HG02970 (cell line): ENCODE results near the gene LPCAT1.
"Not testable (repeated sequence)": the region's sequence is repeated elsewhere in the genome, so short reads cannot be mapped to it uniquely, and the experiment has no call there.

Experiments used
- ATAC-seq: cut with Tn5 transposase; IDR thresholded peaks from one replicate; pipeline ENCODE4 v1.9.1; 2021; ENCODE audit warnings: mild to moderate bottlenecking, moderate library complexity, moderate number of reproducible peaks; ENCODE audit not compliant: unreplicated experiment, low FRiP score

Gene LPCAT1

DNA sequence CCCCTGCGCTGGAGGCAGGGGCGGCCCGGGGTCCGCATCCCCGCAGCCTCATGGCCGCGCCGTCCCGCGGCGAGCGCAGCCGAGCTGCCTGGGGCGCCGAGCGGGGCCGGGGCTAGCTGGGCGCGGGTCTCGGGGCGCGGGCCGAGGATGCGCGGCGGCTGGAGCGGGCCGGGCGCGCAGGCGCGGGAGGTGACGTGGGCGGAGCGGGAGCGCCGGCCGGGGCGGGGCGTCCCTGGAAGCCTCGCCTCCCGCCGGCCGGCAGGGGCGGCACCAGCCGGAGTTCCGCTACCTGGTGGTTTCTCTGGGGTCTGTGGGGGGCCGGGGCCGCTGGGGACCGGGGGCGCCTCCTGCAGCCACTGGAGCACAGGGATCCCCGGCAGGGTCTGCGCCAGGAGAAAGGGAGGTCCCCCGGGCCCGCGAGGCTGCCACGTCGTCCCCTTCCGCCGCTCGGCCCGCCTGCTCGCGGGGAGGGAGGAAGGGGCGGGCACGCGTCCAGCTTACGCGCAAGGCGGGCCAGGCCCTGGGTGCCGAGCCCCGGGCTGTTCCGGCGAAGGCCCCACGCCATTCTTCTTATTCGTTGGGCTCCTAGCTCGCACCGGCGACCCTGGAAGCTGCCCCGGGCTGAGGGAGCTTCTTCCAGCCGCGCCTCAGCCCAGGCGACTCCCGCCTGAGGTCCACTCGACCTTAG lies at the start of gene LPCAT1:
TSS of gene LPCAT1 (minus strand) at position 168 of the 688 bp plus-strand sequence. CDS start at position 52, 116 bp downstream.
- peak; percentile 83 for ATAC-seq

- not testable (repeated sequence) for ATAC-seq
Observed at GRCh38 chr5:1571875-1572274, 48.1 kb upstream of the LPCAT1 start.

GRCh38 chr5:1570975-1571374 lies 47.2 kb upstream of the LPCAT1 start:
- no peak for ATAC-seq

DNA sequence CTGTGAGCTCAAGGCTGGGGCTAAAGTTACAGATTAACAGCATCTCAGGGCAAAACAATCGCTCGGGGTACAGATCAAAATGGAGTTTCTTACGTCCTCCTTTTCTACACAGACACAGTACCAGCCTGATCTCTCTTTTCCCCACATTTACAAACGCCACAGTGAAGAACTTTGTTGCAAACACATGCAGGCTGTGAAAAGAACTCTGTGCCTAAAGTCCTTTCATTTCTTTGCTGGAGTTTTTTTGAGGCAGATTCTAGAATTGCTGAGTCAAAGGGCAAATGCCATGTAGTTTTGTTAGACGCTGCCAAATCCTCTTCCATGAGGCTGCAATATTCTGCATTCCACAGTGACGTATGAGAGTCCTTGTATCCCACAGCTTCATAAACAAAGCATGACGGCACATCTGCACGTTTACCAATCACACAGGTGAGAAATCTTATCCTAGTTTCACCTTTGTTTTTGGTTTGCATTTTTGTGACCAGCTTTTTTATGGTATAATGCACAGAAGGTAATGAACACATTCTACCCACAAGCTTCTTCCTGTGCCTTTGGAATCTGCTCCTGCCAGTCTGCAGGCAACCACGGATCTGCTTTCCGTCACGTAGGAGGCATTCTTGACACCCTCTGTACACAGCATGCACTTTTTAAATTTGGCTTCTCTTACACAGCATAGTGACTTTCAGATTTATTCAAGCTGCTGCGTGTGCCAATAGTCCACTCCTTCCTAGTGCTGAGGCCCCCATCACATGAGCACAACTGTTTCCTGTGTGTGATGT lies 44.6 kb upstream of the LPCAT1 start:
- no peak for ATAC-seq

DNA sequence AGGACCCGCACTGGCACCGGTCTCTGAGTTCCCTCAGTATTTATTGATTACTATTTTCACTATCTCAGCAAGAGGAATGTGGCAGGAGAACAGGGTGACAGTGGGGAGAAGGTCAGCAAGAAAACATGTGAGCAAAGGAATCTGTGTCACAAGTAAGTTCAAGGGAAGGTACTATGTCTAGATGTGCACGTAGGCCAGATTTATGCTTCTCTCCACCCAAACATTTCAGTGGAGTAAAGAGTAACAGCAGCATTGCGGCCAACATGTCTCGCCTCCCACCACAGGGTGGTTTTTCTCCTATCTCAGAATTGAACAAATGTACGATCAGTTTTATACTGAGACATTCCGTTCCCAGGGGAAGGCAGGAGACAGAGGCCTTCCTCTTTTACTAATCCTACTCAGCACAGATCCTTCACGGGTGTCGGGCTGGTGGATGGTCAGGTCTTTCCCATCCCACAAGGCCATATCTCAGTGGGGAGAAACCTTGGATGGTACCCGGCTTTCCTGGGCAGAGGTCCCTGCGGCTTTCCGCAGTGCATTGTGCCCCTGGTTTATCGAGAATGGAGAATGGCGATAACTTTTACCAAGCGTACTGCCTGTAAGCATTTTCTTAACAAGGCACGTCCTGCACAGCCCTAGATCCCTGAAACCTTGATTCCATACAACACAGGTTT lies 43.9 kb upstream of the LPCAT1 start:
- ATAC-seq = not testable (repeated sequence)

DNA sequence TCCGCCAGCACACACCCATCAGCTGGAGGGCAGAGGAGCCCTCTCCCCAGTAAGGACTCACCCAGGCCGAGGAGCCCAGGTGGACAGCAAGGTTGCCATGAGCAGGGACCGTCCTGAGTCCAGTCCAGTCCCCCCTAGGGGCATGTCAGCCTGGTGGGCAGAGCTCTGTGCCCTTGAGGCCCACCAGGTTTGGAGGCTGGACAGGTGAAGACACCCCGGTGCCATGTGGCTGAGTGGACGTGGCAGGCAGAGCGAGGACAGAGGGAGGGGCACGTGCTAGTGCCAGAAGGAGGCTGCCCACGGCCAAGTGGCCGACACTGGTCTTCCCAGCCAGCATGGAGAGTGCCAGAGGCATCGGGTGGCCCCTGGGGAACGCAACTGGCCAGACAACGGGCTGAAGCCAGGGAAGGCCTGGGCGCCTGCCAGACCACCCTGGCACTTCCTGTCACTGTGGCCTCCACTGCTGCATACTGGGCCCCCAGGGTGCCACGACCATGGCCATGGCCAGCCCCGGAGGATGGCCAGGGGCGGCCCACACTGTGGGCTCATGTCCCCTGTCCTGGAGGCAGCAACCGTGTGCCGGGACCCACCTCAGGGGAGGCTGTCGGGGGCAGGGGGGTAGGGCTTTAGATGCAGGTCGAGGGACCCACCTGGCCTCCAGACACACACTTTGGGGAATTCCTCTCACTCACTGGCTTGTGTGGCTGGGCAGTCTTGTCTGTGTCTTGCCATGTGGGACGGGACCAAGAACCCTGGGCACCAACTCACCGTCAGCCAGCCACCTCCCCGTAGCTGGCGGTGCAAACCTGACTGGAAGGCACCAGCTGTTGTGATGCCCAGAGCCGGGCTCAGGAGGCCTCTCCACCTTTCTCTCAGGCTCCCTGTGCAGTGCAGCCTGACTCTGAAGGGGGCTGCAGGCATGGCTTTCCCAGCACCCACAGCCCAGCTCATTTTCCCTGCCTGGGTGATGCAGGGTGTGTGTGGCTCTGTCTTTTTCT lies 42.3 kb upstream of the LPCAT1 start:
- ATAC-seq = no peak

DNA sequence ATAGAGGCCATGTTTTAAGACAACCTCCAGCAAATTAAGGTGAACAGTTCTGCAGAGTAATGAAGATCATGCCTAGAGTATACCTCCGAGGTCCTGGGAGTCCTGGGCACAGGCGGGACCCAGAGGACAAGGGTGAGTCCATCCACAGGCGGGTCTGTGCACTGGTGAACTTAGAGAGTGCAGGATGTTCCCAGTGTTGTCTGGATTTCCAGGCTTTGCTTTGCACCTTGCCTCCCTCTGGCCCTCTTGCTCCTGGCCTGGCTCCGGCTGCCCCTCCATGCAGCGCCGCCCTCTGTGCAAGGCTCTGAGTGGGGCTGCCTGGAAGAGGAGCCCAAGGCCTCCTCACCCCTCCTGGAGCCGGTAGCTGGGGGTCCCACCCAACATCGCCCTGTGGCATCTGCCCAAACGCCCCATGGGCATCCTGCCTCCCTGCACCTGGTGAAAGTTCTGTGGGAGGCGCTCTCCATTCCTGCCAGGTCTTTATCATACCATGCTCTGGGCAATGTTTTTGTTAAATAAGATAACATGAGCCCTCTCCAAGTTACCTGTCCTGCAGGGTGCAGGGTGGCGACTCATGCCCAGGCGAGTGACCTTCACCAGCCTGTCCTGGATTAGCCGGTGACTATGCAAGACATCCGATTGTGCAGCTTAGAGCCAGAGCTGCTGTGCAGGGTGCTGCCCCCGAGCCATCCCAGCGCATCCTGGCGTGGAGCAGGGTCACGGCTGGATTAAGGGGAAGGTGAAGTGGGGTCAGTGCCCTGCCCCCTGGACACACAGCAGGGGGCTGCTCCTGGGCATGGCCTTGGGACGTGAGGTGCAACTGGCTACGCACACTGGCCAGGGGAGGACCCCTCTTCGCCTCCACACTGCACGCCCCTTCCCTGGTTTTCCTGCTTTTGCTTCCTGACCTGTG lies 41.3 kb upstream of the LPCAT1 start:
- ATAC-seq = no peak

GRCh38 chr5:1564182-1564748 lies 40.5 kb upstream of the LPCAT1 start:
- ATAC-seq = no peak

DNA sequence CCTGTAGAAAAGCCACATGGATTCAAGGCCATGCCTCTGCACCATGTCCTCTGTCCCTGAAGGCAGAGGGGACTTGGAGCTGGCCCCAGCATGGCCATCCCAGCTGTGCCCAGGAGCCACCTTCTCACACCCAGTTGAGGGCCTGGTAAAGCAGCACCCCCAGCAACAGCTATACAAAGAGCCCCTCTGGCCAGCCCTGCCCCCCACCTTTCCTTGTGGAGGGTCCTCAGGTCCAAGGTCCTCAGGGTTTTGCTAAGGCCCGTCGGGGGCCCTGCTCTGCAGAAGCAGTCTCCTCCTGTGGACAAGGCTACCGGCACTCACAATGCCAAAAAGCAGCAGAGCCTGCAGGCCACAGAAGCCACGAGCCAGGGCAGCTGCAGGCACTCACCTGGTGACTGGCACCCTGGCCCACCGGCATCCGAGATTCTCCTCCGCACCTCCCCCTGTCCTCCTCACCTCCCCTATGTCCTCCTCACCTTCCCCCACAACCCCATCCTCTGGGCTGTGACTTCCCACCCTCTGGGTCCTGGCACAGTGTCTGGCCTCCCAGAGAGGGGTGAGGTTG lies 39.9 kb upstream of the LPCAT1 start:
- no peak for ATAC-seq

GRCh38 chr5:1563051-1563461 lies 39.3 kb upstream of the LPCAT1 start:
- no peak for ATAC-seq

DNA sequence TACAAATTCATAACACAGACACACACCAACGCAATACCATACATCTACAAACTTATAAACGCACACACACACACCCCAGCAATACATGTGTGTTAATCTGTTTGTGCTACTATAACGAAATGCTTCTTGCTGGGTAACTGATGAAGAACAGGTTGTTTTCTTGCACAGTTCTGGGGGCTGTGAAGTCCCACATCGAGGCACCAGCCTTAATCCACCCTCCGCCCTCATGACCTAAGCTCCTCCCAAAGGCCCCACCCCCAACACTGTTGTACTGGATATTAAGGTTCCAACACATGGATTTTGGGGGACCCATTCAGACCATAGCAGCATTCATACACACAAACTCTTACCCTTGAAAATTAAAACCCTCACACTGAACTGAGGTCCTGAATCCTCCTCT lies 38.8 kb upstream of the LPCAT1 start:
- ATAC-seq = no peak

DNA sequence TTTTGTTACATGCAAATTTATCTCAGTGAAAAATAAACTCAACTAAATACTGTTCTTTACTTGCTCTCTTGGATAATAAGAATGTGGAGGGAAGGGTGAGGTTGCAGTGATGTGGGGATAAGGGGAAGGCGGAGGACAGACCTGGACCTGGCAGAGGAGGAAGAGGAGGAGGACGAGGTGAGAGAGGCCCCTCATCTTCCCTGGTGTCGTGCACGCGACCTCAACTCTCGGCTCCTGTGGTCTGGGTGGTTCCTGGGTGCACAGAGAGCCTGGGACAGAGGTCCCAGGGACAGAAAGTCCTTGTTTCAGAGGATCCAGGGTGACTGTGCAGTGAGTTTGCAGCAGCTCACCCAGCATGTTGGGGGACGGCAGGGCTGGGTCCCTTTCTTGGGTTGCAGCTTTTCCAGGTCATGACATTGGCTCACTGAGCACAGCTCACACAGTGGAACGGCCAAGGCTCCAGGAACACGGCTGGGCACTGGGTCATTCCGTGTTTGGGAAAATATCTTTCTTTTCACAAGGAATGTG lies 37.7 kb upstream of the LPCAT1 start:
- ATAC-seq = no peak

- not testable (repeated sequence) for ATAC-seq
Observed at GRCh38 chr5:1560499-1560898, 36.7 kb upstream of the LPCAT1 start.

DNA sequence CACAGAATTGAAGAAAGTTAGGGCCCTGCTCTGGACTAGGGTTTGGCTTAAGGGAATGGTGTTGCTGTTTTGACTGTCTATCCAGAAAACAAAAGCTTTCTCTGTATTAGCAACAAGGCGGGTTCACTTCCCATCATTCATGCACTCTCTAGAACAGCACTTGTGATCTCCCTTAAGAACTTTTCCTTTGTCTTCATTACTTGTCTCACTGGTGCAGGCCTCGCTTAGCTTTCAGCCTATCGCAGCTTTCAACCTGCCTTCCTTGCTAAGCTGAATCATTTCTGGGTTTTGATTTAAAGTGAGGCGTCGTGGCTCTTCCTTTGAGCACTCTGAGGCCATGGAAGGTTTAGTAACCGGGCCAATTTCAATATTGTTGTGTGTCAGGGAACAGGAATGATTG lies 35.2 kb upstream of the LPCAT1 start:
- ATAC-seq = no peak

- ATAC-seq = no peak
Observed at GRCh38 chr5:1557114-1557873, 33.5 kb upstream of the LPCAT1 start.

GRCh38 chr5:1555808-1556731 lies 32.3 kb upstream of the LPCAT1 start:
- ATAC-seq = no peak
